ENCODE results near the gene PI4K2A. TPM values are rescaled to one million over a fixed set of nuclear protein-coding genes. Genes with fewer than 3 reads are reported as not detected.

PI4K2A gene
- total and polyA plus RNA-seq, 2 of the 13 experiments (the other 11 are each of a cell fraction or from before 2014, with no cell fraction given), result 10.9 to 14.3 TPM

DNA sequence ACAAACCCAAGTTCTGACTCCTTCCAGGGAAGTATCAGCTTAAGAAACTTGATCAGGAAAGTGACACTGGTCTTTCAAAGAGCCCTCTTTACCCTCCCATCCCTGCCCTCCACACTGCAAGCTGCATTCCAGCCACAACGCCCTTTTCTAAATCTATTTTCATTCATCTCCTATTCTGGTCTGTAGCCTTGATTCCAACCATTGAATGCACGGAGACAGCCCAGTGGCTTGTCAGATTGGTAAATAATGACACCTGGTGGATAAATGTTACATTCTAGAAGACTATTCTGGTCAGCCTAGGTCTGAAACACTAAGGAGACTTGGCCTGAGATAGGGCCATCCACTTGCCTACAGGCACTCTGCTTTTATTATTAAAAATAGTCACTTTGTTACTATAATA, 28.1 kb upstream of the PI4K2A start:
- ChIA-PET CTCF (ENCODE audit: low intra/inter-chr PET ratio, low total read pairs) (interaction anchor here (1.1 to 2.0 kb wide), 2 partner anchors 40 to 78 kb away, joined by 3 to 46 read pairs; partner anchors contain the start of gene ANKRD2), POLR2A (no interaction called here)
- no TSS peak for BruUV-seq (replicated peaks)
- Histone ChIP-seq H3K79me2 (ENCODE audit: insufficient read depth, low read length) (no peaks in the 10 kb centered on the region), H3K4me1 (ENCODE audit: insufficient read depth, low read length) (no peaks in the 10 kb centered on the region), H3K9ac (ENCODE audit: insufficient read depth, low read depth, low read length) (no peak overlapping the region), H3K4me2 (ENCODE audit: low read depth, low read length) (no peak overlapping the region), H3K27me3 (ENCODE audit: control insufficient read depth in 1 of 2, insufficient read depth in 2 of 2, low read length in 2 of 2) (no peaks in the 10 kb centered on the region), H3K27ac (ENCODE audit: extremely low read length, insufficient read depth, low read length) (no peak overlapping the region), H3K36me3 (replicated peaks in 1 of 2; ENCODE audit: control insufficient read depth in 1 of 2, insufficient read depth in 2 of 2, low read length in 2 of 2) (no peaks in the 10 kb centered on the region), H3K9me3 (ENCODE audit: low read length) (no peaks in the 10 kb centered on the region), H2AFZ (ENCODE audit: low read length) (no peak overlapping the region), H3K4me3 (replicated peaks in 1 of 3; ENCODE audit: insufficient read depth in 1 of 3, low read depth in 2 of 3, low read length in 3 of 3) (no peak overlapping the region), H4K20me1 (ENCODE audit: insufficient read depth, low read length) (no peaks in the 10 kb centered on the region)
- in situ Hi-C loops (cut with HindIII; ENCODE audit: extremely low pct_ligation_motif_present, low pct_unique_long_range_greater_than_20kb), result loop anchor here (5.0 kb wide), 1 partner anchor 40 kb away; the partner anchor contains the start of gene ANKRD2
- intact Hi-C loops (cut with micrococcal nuclease; ENCODE audit: unreplicated experiment), result loop anchor here (1.0 to 5.0 kb wide), 3 partner anchors 40 to 205 kb away; partner anchors contain the start of gene ANKRD2
- DNase-seq (ENCODE audit: low spot score) (peak; percentile 45), ATAC-seq (peak; percentile 91), FAIRE-seq (no peak)
- TF ChIP-seq ZFX (CRISPR knock-in tag; IDR thresholded peaks at IDR 0.05; ENCODE audit: low read depth) (no peak), SMC3 (IDR thresholded peaks at IDR 0.05; ENCODE audit: low read length) (peak; percentile 85), MATR3 (CRISPR knock-in tag; IDR thresholded peaks at IDR 0.05) (no peak), ETV6 (CRISPR knock-in tag; conservative IDR thresholded peaks at IDR 0.05) (no peak), STAG1 (CRISPR knock-in tag; IDR thresholded peaks at IDR 0.05) (peak; percentile 83), STAT6 (CRISPR knock-in tag; IDR thresholded peaks at IDR 0.05; ENCODE audit: borderline replicate concordance) (no peak), KLF16 (CRISPR knock-in tag; IDR thresholded peaks at IDR 0.05) (0 out of 4 replicates have a peak, but pooled peaks of 1 of the 2 experiments have one; percentile 24), ZNF496 (CRISPR knock-in tag; IDR thresholded peaks at IDR 0.05; ENCODE audit: insufficient replicate concordance) (no peak), RAD21 (CRISPR knock-in tag; IDR thresholded peaks at IDR 0.05) (peak; percentile 68), HOXA3 (CRISPR knock-in tag; IDR thresholded peaks at IDR 0.05) (no peak)
- TF ChIP-seq, protein P1, sequence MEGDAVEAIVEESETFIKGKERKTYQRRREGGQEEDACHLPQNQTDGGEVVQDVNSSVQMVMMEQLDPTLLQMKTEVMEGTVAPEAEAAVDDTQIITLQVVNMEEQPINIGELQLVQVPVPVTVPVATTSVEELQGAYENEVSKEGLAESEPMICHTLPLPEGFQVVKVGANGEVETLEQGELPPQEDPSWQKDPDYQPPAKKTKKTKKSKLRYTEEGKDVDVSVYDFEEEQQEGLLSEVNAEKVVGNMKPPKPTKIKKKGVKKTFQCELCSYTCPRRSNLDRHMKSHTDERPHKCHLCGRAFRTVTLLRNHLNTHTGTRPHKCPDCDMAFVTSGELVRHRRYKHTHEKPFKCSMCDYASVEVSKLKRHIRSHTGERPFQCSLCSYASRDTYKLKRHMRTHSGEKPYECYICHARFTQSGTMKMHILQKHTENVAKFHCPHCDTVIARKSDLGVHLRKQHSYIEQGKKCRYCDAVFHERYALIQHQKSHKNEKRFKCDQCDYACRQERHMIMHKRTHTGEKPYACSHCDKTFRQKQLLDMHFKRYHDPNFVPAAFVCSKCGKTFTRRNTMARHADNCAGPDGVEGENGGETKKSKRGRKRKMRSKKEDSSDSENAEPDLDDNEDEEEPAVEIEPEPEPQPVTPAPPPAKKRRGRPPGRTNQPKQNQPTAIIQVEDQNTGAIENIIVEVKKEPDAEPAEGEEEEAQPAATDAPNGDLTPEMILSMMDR (CRISPR knock-in tag; IDR thresholded peaks at IDR 0.05), result peak; percentile 72
- WGBS (ENCODE audit: low lambda C conversion rate), result 57% methylated on average over 2 of the region's 2 CpGs
